Superior temporal gyrus (tissue), 1 donor: Measurements from ENCODE around the gene LRRC3C.

Source experiments
- DNase-seq: peaks from one replicate; pipeline ENCODE4 v3.0.0-alpha.2; 2016; ENCODE audit errors: extremely low spot score

LRRC3C gene

DNA sequence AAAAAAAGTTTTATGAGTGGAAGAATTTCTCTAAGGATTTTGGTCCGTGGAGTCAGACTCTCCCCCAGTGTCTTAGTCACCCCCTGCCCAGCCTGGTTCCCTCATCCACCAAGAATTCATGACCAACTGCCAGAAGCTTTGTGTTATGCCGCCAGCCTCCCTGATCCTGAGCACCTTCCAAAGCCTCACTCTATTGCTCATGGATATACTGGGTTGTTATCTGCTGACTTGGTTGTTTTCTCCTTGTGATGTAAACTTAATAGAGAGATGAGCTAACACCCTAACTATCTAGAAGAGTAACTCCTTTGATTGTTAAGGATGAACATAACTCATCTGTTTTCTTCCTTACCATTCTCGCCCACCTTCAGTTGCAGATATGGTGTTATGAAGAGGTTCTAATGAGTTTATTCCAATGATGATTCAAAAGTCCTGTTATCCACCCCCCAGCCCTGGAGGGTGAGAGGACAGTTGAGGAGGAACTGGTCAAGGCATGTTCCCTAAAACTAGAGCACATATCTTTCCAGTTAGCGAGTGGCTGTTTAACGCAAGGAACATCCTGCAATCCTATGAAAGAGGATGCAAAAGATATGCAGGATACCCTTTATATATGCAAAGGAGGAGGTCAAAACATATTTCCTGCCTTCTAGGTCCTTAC is 51.6 kb downstream of the LRRC3C start:
- DNase-seq: no peak

DNA sequence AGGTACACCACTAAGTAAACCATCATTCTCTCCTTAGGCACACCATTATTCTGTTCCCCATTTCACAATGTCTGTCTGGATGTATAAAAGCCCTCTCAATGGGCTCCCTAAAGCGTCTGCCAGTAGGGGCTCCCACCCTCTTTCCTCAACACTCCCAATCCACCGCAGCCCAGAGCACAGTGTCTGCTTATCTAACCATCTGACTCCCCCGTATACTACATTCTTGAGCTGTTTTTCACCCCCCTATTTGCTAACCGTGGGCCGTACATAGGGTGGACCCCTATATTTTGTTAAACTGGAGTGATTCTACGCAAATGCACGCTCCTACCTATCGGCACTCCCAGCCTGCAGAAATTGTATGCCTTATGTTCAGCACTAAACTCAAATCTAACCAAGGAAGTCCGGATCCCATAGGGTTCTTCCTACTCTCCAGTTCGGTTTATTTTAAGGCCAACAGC is 52.4 kb downstream of the LRRC3C start:
- DNase-seq: no peak

GRCh38 chr17:39980351-39981206 is 53.0 kb downstream of the LRRC3C start, which contains the start of gene PSMD3:
Gene PSMD3 (plus strand): TSS chr17:39980807. CDS start chr17:39980971, 164 bp downstream.
- DNase-seq: peak; percentile 100

DNA sequence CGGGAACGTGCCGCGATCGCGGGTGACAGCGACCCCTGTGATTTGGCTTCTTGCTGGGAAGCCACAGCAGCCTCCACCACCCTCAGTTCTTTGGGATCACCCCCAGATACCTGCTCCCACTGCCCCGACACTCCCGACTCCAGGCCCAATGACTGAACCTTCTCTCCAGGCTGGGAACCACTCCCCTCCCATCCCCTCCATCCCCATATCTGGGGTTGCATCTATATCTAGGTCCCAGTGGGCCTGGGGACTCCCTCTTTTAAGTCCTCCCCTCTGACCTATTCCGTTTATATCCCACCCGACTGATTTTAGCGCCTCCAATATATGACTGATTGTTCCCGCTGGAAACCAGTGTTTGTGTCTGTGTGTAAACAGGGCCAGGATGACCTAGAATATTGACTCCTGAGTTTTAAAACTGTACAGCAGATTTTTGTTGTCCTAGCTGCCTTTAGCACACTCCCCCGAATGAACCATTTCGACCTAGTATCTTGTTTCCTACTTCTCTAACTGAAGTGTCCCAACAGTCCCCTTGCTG is 53.7 kb downstream of the LRRC3C start:
- no peak for DNase-seq

DNA sequence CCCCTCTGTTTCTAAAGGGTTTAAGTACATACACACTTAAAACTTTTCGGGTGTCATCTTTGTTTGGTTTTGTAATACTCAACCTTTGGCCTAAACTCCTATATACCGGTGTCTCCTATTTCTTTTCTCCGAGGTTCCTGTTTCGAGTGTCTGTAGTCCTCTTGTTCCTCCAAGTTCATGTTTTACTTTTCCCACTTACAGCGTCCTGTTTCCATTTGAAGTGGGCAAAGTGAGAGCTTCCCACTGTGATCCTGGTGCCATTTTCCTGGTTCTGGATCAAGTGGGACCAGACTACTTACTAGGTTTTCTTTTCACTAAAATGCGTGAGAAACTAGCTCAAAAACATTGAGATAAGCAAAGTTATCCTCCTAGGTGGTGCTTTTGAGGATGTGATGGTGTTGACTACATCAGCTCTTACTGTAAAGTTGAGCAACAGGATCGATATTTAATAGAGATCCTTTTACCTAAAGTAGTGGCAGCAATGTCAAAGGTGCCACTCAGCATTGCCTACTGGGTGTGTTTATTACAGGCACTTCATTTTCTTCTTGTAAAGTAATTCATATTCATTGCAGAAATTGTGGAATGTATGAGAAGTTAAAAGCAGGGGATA is 54.3 kb downstream of the LRRC3C start:
- no peak for DNase-seq

- no peak for DNase-seq
Observed at GRCh38 chr17:39988206-39988810, 60.8 kb downstream of the LRRC3C start.

GRCh38 chr17:39994448-39994847 is 66.9 kb downstream of the LRRC3C start:
- DNase-seq: no peak
